ENCODE measurements around the gene RPTOR.
A peak's percentile ranks its signal among the peaks of the same experiment; 100 is the strongest.

Gene RPTOR

DNA sequence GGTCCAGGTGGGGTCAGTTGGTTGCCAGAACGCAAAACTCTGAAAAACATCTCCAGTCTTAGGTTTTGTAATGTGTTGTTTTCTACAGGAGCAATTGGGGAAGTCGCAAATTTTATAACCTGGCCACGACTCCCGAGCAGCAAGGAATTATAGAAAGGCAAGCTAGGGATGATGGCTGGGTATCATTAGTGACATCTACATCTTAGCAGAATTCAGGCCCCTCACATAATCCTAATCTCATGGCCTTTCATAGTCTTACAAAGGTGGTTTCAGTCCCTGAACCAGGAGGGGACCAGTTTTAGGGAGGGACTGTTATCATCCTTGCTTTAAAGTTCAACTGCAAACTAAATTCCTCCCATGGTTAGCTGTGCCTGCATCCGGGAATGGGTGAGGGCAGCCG is 117.9 kb downstream of the RPTOR start:
- ATAC-seq (ENCODE audit: insufficient read depth, low read depth) (no peak), DNase-seq (no peak)
- TF ChIP-seq EZH2 (IDR thresholded peaks at IDR 0.05; ENCODE audit: borderline replicate concordance, low read depth, low read length, severe bottlenecking) (no peak), CTCF (IDR thresholded peaks at IDR 0.05; ENCODE audit: borderline replicate concordance, extremely low read depth, low read length, poor library complexity, severe bottlenecking) (no peak)
- Histone ChIP-seq H3K79me2 (ENCODE audit: insufficient read depth, low read length) (peaks cover 87% of the 10 kb centered on the region), H3K4me3 (ENCODE audit: low read depth in 1 of 2, low read length in 2 of 2) (no peak overlapping the region), H4K20me1 (ENCODE audit: insufficient read depth, low read length) (peaks cover 5% of the 10 kb centered on the region; the same call in 1 of the 2 replicates), H3K9ac (ENCODE audit: low read depth, low read length) (no peak overlapping the region), H3K36me3 (ENCODE audit: insufficient read depth, low read length) (peaks cover 10% of the 10 kb centered on the region; the same call in 1 of the 2 replicates), H3K9me3 (ENCODE audit: insufficient read depth, low read length, severe bottlenecking) (no peaks in the 10 kb centered on the region), H3K27ac (ENCODE audit: low read length) (peak overlapping the region; percentile 76), H2AFZ (ENCODE audit: low read depth, low read length) (no peak overlapping the region), H3K4me1 (ENCODE audit: insufficient read depth, low read length) (peaks cover 62% of the 10 kb centered on the region), H3K4me2 (ENCODE audit: insufficient read depth, low read length) (no peak overlapping the region), H3K27me3 (ENCODE audit: insufficient read depth, low read length, poor library complexity) (no peaks in the 10 kb centered on the region)

GRCh38 chr17:80663781-80664206 is 119.2 kb downstream of the RPTOR start:
- DNase-seq = peak; percentile 30
- peaks cover 10% of the 10 kb centered on the region; the same call in 1 of the 2 replicates for H3K36me3 ChIP-seq (ENCODE audit: insufficient read depth, low read length)
- no peak overlapping the region for H3K4me3 ChIP-seq (ENCODE audit: low read depth in 1 of 2, low read length in 2 of 2)
- H2AFZ ChIP-seq (ENCODE audit: low read depth, low read length) = no peak overlapping the region
- no peak for TF ChIP-seq CTCF (IDR thresholded peaks at IDR 0.05; ENCODE audit: borderline replicate concordance, extremely low read depth, low read length, poor library complexity, severe bottlenecking)
- no peak for TF ChIP-seq EZH2 (IDR thresholded peaks at IDR 0.05; ENCODE audit: borderline replicate concordance, low read depth, low read length, severe bottlenecking)
- ATAC-seq (ENCODE audit: insufficient read depth, low read depth) = peak; percentile 25; the same call in 2 of the 3 replicates
- H3K79me2 ChIP-seq (ENCODE audit: insufficient read depth, low read length) = peaks cover 87% of the 10 kb centered on the region
- no peaks in the 10 kb centered on the region for H3K27me3 ChIP-seq (ENCODE audit: insufficient read depth, low read length, poor library complexity)
- no peaks in the 10 kb centered on the region for H3K9me3 ChIP-seq (ENCODE audit: insufficient read depth, low read length, severe bottlenecking)
- peaks cover 66% of the 10 kb centered on the region for H3K4me1 ChIP-seq (ENCODE audit: insufficient read depth, low read length)
- peak overlapping the region; percentile 9; the same call in 1 of the 2 replicates for H3K9ac ChIP-seq (ENCODE audit: low read depth, low read length)
- H3K27ac ChIP-seq (ENCODE audit: low read length) = peak overlapping the region; percentile 76
- H3K4me2 ChIP-seq (ENCODE audit: insufficient read depth, low read length) = peak overlapping the region; percentile 54; the same call in 1 of the 2 replicates
- H4K20me1 ChIP-seq (ENCODE audit: insufficient read depth, low read length) = peaks cover 5% of the 10 kb centered on the region; the same call in 1 of the 2 replicates

GRCh38 chr17:80664217-80664790 is 119.7 kb downstream of the RPTOR start:
- Histone ChIP-seq H3K9me3 (ENCODE audit: insufficient read depth, low read length, severe bottlenecking) (no peaks in the 10 kb centered on the region), H3K4me1 (ENCODE audit: insufficient read depth, low read length) (peaks cover 66% of the 10 kb centered on the region), H3K79me2 (ENCODE audit: insufficient read depth, low read length) (peaks cover 86% of the 10 kb centered on the region), H3K4me3 (ENCODE audit: low read depth in 1 of 2, low read length in 2 of 2) (peak overlapping the region in 1 of 2 experiments; percentile 4; a peak in 1 of 4 replicates), H4K20me1 (ENCODE audit: insufficient read depth, low read length) (peaks cover 5% of the 10 kb centered on the region; the same call in 1 of the 2 replicates), H3K27ac (ENCODE audit: low read length) (peak overlapping the region; percentile 76), H3K4me2 (ENCODE audit: insufficient read depth, low read length) (peak overlapping the region; percentile 54), H3K36me3 (ENCODE audit: insufficient read depth, low read length) (peaks cover 10% of the 10 kb centered on the region; the same call in 1 of the 2 replicates), H3K9ac (ENCODE audit: low read depth, low read length) (peak overlapping the region; percentile 28), H3K27me3 (ENCODE audit: insufficient read depth, low read length, poor library complexity) (no peaks in the 10 kb centered on the region), H2AFZ (ENCODE audit: low read depth, low read length) (no peak overlapping the region)
- TF ChIP-seq EZH2 (IDR thresholded peaks at IDR 0.05; ENCODE audit: borderline replicate concordance, low read depth, low read length, severe bottlenecking) (no peak), CTCF (IDR thresholded peaks at IDR 0.05; ENCODE audit: borderline replicate concordance, extremely low read depth, low read length, poor library complexity, severe bottlenecking) (no peak)
- no peak for ATAC-seq (ENCODE audit: insufficient read depth, low read depth)
- DNase-seq = no peak
